ENCODE results near the gene ADAMTS12.

ADAMTS12 gene

DNA sequence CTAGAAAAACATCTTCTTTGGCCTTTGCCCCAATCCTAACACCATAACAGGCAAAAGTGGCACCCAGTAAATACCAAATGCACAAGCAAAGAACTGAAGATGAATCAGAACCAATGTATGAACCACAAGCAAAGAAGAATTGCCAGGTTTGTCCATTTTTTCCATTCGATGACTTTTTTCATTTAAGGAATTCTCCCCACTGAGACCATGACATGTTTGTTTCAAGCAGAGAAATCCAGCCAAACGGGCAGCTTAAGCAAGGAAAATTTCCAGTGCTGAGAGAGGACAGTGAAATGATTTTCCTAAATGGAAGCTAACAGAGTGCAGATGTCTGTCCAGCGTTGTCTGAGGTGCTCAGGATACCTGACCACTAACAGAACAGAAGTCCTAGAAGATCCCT is 203.7 kb downstream of the ADAMTS12 start:
- Histone ChIP-seq H3K4me1 (ENCODE audit: control insufficient read depth, insufficient read depth, low read length) (peaks cover 13% of the 10 kb centered on the region), H3K9me3 (ENCODE audit: control insufficient read depth, insufficient read depth, low read length) (no peaks in the 10 kb centered on the region), H3K9ac (ENCODE audit: low read depth, low read length) (no peak overlapping the region), H3K36me3 (ENCODE audit: control insufficient read depth, insufficient read depth, low read length) (no peaks in the 10 kb centered on the region), H3K27ac (ENCODE audit: low read depth, low read length) (no peak overlapping the region), H3K27me3 (ENCODE audit: control insufficient read depth, insufficient read depth, low read length) (no peaks in the 10 kb centered on the region), H3K4me3 (ENCODE audit: low read depth, low read length) (no peak overlapping the region)

DNA sequence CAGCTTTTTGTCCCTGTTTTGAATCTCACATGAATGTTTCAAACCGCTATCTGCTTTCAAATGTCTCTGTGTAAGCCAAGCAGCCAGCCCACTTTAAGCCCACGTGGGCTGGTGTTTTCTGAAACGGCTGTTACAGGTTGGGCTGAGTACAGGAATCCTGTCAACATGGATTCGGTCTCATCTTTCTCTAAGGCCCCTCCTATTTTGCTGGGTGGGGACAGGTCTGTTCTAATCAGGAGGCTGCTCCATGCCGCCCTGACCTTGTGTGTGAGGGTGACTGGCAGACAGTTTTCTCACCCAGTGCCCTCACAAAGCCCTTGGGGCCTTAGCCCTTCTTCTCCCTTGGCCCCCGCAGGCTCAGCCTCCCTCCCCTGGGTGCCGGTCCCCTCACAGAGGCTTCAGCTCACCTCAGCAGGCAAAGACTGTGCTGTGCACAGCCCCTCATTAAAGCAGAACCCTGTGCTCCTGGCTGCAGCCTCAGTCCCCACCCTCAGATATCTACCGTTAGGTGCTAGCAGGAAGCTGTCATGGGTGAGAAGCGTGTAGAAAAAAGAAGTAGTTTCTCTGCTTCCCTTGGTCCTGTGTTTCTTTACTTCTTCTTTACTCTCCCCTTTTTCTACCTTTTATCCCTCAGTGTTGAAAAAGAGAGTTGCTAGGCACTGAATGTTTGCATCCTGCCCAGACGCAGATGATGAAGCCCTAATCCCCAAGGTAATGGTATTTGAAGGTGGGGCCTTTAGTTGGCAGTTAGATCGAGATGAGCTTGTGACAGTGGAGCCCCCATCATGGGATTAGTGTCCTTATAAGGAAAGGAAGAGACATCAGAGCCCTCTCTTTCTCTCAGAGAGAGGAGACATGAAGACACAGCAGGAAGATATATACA is 205.7 kb downstream of the ADAMTS12 start:
- Histone ChIP-seq H3K27me3 (ENCODE audit: control insufficient read depth, insufficient read depth, low read length) (no peaks in the 10 kb centered on the region), H3K27ac (ENCODE audit: low read depth, low read length) (no peak overlapping the region), H3K9ac (ENCODE audit: low read depth, low read length) (no peak overlapping the region), H3K9me3 (ENCODE audit: control insufficient read depth, insufficient read depth, low read length) (no peaks in the 10 kb centered on the region), H3K4me1 (ENCODE audit: control insufficient read depth, insufficient read depth, low read length) (peaks cover 13% of the 10 kb centered on the region), H3K36me3 (ENCODE audit: control insufficient read depth, insufficient read depth, low read length) (no peaks in the 10 kb centered on the region), H3K4me3 (ENCODE audit: low read depth, low read length) (no peak overlapping the region)

DNA sequence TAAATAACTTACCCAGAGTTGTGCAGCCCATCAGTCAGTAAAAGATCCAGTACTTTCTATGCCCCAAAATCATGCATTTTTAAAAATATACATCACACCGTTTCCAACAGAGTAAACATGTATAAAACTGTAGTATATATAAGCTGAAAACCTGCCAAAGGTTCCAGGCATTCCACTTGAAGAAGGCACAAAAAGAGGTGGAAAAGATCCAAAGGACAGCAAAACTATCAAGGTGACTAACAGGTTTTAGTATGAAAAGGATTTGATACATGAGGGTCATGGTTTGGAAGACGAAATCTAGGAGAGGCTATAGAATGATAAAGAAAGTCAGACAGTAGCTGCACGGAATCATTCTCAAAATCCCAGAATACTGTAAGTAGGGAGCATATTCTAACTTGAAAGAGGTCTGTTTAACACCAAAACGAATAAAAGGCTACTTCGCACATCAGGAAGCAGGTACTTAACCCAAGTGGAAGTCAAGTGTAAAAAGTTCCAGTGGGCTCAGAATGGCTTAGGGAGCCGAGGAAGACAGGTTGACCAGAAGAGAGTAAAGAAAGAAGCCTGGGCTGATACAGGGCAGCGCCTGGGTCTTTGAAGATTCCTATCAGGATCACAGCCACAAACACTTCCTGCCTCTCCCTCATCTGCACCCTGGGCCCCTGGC is 207.2 kb downstream of the ADAMTS12 start:
- H3K4me3 ChIP-seq (ENCODE audit: low read depth, low read length), result no peak overlapping the region
- H3K9me3 ChIP-seq (ENCODE audit: control insufficient read depth, insufficient read depth, low read length), result no peaks in the 10 kb centered on the region
- H3K27ac ChIP-seq (ENCODE audit: low read depth, low read length), result no peak overlapping the region
- no peaks in the 10 kb centered on the region; the same call in 1 of the 2 replicates for H3K36me3 ChIP-seq (ENCODE audit: control insufficient read depth, insufficient read depth, low read length)
- peaks cover 13% of the 10 kb centered on the region for H3K4me1 ChIP-seq (ENCODE audit: control insufficient read depth, insufficient read depth, low read length)
- H3K27me3 ChIP-seq (ENCODE audit: control insufficient read depth, insufficient read depth, low read length), result no peaks in the 10 kb centered on the region
- no peak overlapping the region for H3K9ac ChIP-seq (ENCODE audit: low read depth, low read length)

DNA sequence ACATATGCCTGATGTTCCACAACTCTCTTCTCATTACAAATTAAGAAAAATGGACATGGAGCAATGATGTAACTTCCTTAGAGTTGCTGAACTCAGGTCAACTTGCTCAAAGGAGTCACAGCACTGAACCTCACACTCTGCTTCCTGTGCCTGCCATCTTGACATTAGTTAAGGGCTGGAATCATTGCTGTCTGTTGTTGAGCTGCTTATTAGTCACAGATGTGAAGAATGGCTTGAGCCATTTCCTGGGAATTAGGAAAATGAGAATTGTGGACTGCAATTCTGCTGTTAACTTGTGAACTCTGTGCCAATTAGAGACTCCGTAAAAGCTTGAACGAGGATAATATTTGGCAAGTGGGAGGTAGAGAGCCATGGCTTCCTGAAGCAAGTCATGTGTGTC is 212.0 kb downstream of the ADAMTS12 start:
- Histone ChIP-seq H3K9me3 (ENCODE audit: control insufficient read depth, insufficient read depth, low read length) (no peaks in the 10 kb centered on the region), H3K4me1 (ENCODE audit: control insufficient read depth, insufficient read depth, low read length) (no peaks in the 10 kb centered on the region), H3K27ac (ENCODE audit: low read depth, low read length) (no peak overlapping the region), H3K27me3 (ENCODE audit: control insufficient read depth, insufficient read depth, low read length) (no peaks in the 10 kb centered on the region), H3K4me3 (ENCODE audit: low read depth, low read length) (no peak overlapping the region), H3K36me3 (ENCODE audit: control insufficient read depth, insufficient read depth, low read length) (no peaks in the 10 kb centered on the region; the same call in 1 of the 2 replicates), H3K9ac (ENCODE audit: low read depth, low read length) (no peak overlapping the region)

DNA sequence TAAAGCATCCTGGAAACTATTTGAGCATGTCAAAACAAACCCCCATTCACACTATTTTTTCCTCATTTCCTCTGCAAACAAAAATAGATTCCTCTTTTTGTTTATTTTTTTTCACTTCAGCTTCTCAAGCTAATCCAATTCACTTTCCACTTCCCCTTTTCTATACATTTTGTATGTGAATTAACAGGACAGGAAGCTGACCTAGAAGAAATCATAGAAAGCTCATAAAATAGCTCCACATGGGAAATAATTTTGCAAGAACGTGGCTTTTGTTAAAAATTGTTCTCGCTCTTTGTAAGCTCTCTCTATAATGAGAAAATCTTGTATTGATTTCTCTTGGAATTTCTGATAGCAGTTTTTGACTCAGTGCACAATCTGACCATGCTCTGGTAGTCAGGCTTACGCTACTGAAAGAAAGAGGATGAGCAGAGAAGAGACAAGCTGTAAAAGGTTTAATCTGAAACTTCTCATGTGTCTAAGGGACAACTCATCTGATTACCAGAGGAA is 215.8 kb downstream of the ADAMTS12 start:
- no peaks in the 10 kb centered on the region for H3K9me3 ChIP-seq (ENCODE audit: control insufficient read depth, insufficient read depth, low read length)
- no peak overlapping the region for H3K27ac ChIP-seq (ENCODE audit: low read depth, low read length)
- no peaks in the 10 kb centered on the region; the same call in 1 of the 2 replicates for H3K36me3 ChIP-seq (ENCODE audit: control insufficient read depth, insufficient read depth, low read length)
- H3K4me3 ChIP-seq (ENCODE audit: low read depth, low read length), result no peak overlapping the region
- no peaks in the 10 kb centered on the region for H3K4me1 ChIP-seq (ENCODE audit: control insufficient read depth, insufficient read depth, low read length)
- no peaks in the 10 kb centered on the region for H3K27me3 ChIP-seq (ENCODE audit: control insufficient read depth, insufficient read depth, low read length)
- H3K9ac ChIP-seq (ENCODE audit: low read depth, low read length), result no peak overlapping the region

DNA sequence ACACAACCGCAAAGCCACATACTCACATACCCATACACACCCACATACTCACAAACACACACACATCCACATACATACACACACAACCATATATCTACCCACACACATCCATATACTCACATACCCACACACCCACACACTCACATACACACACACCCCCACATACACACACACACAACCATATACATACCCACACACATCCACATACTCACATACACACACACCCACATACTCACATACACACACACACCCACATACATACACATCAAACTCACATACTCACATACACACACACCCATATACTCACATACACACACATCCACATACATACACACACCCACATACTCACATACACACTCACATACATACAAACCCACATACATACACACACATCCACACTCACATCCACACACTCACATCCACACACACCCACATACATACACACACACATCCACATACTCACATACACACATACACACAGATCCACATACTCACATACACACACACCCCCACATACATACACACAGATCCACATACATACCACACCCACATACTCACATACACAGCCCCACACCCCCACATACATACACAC is 220.0 kb downstream of the ADAMTS12 start:
- Histone ChIP-seq H3K9ac (ENCODE audit: low read depth, low read length) (no peak overlapping the region), H3K4me3 (ENCODE audit: low read depth, low read length) (no peak overlapping the region), H3K4me1 (ENCODE audit: control insufficient read depth, insufficient read depth, low read length) (no peaks in the 10 kb centered on the region), H3K27ac (ENCODE audit: low read depth, low read length) (no peak overlapping the region), H3K36me3 (ENCODE audit: control insufficient read depth, insufficient read depth, low read length) (no peaks in the 10 kb centered on the region), H3K9me3 (ENCODE audit: control insufficient read depth, insufficient read depth, low read length) (no peaks in the 10 kb centered on the region), H3K27me3 (ENCODE audit: control insufficient read depth, insufficient read depth, low read length) (no peaks in the 10 kb centered on the region)

DNA sequence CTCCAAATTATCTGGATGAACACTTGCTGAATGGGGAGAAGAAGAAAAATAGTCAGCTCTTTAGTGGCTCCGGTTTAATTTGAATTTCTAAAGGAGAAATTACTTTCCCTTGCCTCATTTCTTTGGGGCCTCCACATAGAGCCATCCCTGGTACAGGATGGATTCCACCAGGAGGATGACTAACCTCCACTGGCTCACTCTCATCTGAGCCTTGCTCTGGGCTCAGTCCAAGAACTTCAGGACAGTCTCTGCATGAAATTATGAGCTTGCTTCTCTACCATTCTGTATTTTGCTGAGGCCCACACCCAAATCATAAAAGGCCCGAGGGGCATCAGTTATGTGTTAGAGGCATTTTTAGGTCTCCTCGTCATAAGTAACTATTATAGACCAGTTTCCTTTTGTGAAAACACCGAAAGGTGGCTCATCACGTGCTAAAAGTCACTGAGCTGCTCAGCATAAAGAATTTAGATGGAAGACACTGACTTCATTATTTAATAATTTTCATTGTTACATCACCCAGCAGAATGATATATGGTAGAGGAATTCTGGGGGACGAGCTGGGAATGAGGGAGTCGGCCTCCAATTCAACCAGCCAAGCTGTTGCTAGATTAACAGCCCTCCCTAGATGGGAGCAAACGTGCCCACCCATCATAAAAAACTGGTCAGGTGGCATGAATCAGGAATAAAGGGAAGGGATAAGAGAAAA is 228.9 kb downstream of the ADAMTS12 start:
- H3K27me3 ChIP-seq (ENCODE audit: control insufficient read depth, insufficient read depth, low read length), result no peaks in the 10 kb centered on the region
- no peaks in the 10 kb centered on the region for H3K36me3 ChIP-seq (ENCODE audit: control insufficient read depth, insufficient read depth, low read length)
- H3K4me3 ChIP-seq (ENCODE audit: low read depth, low read length), result no peak overlapping the region
- H3K9me3 ChIP-seq (ENCODE audit: control insufficient read depth, insufficient read depth, low read length), result no peaks in the 10 kb centered on the region
- no peak overlapping the region for H3K9ac ChIP-seq (ENCODE audit: low read depth, low read length)
- peaks cover 5% of the 10 kb centered on the region for H3K4me1 ChIP-seq (ENCODE audit: control insufficient read depth, insufficient read depth, low read length)
- H3K27ac ChIP-seq (ENCODE audit: low read depth, low read length), result no peak overlapping the region

DNA sequence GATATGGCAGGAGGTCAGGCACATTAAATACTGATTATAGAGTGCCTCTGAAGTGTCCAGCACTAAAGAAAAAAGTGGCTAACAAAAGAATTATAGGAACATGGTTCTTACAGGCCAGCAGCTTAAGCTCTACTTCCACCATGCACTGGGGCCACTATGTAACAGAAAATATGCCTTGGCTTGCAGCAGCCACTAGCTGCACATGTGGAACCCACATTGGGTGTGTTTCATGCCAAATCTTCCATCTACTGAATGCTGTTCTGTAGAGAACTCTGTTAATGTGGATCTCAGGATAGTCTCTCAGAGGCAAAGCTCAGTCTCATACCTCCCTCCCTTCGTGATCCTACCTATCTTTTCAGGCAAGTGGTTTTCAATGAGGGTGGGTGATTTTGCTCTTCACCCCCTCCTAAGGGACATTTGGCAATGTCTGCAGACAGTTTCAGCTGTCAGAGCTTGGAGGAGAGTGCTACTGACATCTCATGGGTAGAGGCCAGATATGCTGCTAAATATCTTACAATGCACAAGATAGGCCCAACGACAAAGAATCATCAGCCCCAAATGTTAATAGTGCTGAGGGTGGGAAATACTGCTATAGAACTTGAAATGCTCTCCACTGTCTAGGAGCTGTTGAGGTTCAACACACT is 232.1 kb downstream of the ADAMTS12 start:
- no peaks in the 10 kb centered on the region for H3K36me3 ChIP-seq (ENCODE audit: control insufficient read depth, insufficient read depth, low read length)
- H3K9ac ChIP-seq (ENCODE audit: low read depth, low read length), result no peak overlapping the region
- no peaks in the 10 kb centered on the region for H3K27me3 ChIP-seq (ENCODE audit: control insufficient read depth, insufficient read depth, low read length)
- no peak overlapping the region for H3K27ac ChIP-seq (ENCODE audit: low read depth, low read length)
- H3K9me3 ChIP-seq (ENCODE audit: control insufficient read depth, insufficient read depth, low read length), result no peaks in the 10 kb centered on the region
- peaks cover 9% of the 10 kb centered on the region for H3K4me1 ChIP-seq (ENCODE audit: control insufficient read depth, insufficient read depth, low read length)
- no peak overlapping the region for H3K4me3 ChIP-seq (ENCODE audit: low read depth, low read length)

DNA sequence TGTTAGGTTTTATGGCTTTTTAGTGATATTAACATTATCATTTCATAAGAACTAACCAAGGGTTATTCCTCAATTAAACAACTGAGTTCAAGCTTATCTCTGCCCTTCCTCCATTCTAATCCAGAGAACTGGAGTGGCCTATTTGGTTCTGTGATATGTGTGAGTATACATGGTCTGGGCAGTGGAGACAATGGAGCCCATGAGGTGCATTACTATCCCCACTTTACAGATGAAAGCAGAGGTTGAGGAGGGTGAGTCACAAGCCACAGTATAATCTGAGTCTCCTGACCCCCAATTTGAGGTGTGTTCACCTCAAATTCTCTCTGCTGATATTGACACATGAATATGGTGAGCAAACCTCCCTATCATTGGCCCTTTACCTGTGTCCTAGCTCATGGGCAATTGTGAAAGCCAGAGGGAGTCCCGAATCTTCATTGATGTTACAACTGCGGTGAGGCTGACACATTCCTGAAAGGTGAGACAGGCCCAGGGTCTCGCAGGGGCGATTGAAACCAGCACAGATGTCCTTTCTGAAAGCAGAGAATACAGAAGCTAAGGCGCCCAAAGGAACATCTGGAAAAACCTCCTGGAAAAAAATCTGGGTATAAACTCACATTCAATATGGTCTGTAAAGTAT is 233.9 kb downstream of the ADAMTS12 start:
- H3K9ac ChIP-seq (ENCODE audit: low read depth, low read length), result no peak overlapping the region
- no peak overlapping the region for H3K4me3 ChIP-seq (ENCODE audit: low read depth, low read length)
- H3K27ac ChIP-seq (ENCODE audit: low read depth, low read length), result peak overlapping the region; percentile 56
- no peaks in the 10 kb centered on the region for H3K36me3 ChIP-seq (ENCODE audit: control insufficient read depth, insufficient read depth, low read length)
- H3K9me3 ChIP-seq (ENCODE audit: control insufficient read depth, insufficient read depth, low read length), result no peaks in the 10 kb centered on the region
- no peaks in the 10 kb centered on the region for H3K27me3 ChIP-seq (ENCODE audit: control insufficient read depth, insufficient read depth, low read length)
- H3K4me1 ChIP-seq (ENCODE audit: control insufficient read depth, insufficient read depth, low read length), result peaks cover 9% of the 10 kb centered on the region

DNA sequence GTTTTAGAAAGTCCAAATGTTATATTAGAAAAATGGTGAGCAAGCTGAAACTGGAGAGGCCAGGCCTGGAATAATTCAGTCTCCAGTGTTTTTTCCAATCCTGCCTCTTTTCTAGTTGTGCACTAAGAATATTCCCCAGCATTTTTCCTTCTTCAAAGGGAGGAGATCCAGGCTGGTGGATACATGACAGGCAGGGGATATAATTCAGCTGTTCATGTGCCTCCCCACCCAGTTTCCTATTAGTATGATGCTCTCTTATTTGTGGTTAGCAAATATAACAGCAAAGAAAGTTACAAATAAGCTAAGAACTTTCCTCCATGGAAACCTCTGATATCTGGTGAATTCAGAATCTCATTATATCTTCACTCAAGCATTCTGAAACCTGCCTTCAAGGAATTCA is 234.6 kb downstream of the ADAMTS12 start:
- Histone ChIP-seq H3K4me1 (ENCODE audit: control insufficient read depth, insufficient read depth, low read length) (peaks cover 9% of the 10 kb centered on the region), H3K27ac (ENCODE audit: low read depth, low read length) (no peak overlapping the region)

More for the DNA sequence above, 234.6 kb downstream of the ADAMTS12 start:
- no peaks in the 10 kb centered on the region for H3K27me3 ChIP-seq (ENCODE audit: control insufficient read depth, insufficient read depth, low read length)
- no peak overlapping the region for H3K9ac ChIP-seq (ENCODE audit: low read depth, low read length)
- no peaks in the 10 kb centered on the region for H3K9me3 ChIP-seq (ENCODE audit: control insufficient read depth, insufficient read depth, low read length)
- no peaks in the 10 kb centered on the region for H3K36me3 ChIP-seq (ENCODE audit: control insufficient read depth, insufficient read depth, low read length)
- H3K4me3 ChIP-seq (ENCODE audit: low read depth, low read length), result no peak overlapping the region
